GM12878 (cell line): Measurements from ENCODE around the gene MAF. TPM values are rescaled to one million over a fixed set of nuclear protein-coding genes. Genes with fewer than 3 reads are reported as not detected.

Source experiments
- ATAC-seq: fragments of 200-7000 bp; cut with Tn5 transposase; 3 replicates; pipeline ENCODE4 v1.9.1; 2020; ENCODE audit warnings: mild to moderate bottlenecking, moderate library complexity
- BruUV-seq: library from RNA; stranded (reverse); fragments of 400-500 nt; replicated peaks from 2 replicates; lab custom pipeline; 2021; lab: Mats Ljungman, UMichigan
- CTCF ChIA-PET: fragments of 300-600 bp; sonication (Branson Sonifier 250); formaldehyde crosslinking; extraction: SDS; loops from one replicate; lab custom pipeline; 2021; ENCODE audit warnings: inconsistent platforms; lab: Yijun Ruan, JAX
- POLR2A ChIA-PET: fragments of 350-600 bp; formaldehyde crosslinking; extraction: SDS; loops from one replicate; lab custom pipeline; 2021; ENCODE audit warnings: inconsistent platforms; lab: Charles Lee
- RAD21 ChIA-PET: fragments of 300-600 bp; sonication (Branson Sonifier 250); formaldehyde crosslinking; loops from one replicate; lab custom pipeline; 2023; ENCODE audit warnings: antibody characterized with exemption; ENCODE audit not compliant: unreplicated experiment; lab: Charles Lee
- SMC1A ChIA-PET: fragments of 300-600 bp; sonication (Branson Sonifier 250); formaldehyde crosslinking; loops from one replicate; lab custom pipeline; 2023; ENCODE audit not compliant: unreplicated experiment, uncharacterized antibody; lab: Charles Lee
- DNase-seq: peaks from one replicate; pipeline ENCODE4 v3.0.0-alpha.2; 2011; ENCODE audit warnings: low read depth, low spot score
- FAIRE-seq: peaks from 3 replicates; lab custom pipeline; 2011; peaks lifted over from hg19 to GRCh38; lab: Jason Lieb, UNC
- H2AFZ ChIP-seq: 2 replicates; pipeline ENCODE4 v1.6.0; 2011; ENCODE audit warnings: low read depth, low read length, control low read depth; ENCODE audit not compliant: control insufficient read depth
- H3K27ac ChIP-seq: 2 replicates; pipeline ENCODE4 v1.5.1; 2011; ENCODE audit warnings: control low read depth; ENCODE audit not compliant: control insufficient read depth, insufficient read depth
- H3K27me3 ChIP-seq, 2 experiments: replicated peaks in 1 of 2; 2 replicates each; pipeline versions ENCODE4 v1.6.0 to v1.6.1; 2011; ENCODE audit warnings: low read length in 1 of 2; ENCODE audit not compliant: control insufficient read depth in 2 of 2, insufficient read depth in 2 of 2
- H3K36me3 ChIP-seq, 2 experiments: 2 replicates each; pipeline ENCODE4 v1.5.1; 2011; ENCODE audit warnings: low read length in 1 of 2; ENCODE audit not compliant: control insufficient read depth in 2 of 2, insufficient read depth in 2 of 2
- H3K4me1 ChIP-seq: 2 replicates; pipeline ENCODE4 v1.6.1; 2011; ENCODE audit warnings: mild to moderate bottlenecking, low read length, moderate library complexity, mixed read lengths; ENCODE audit not compliant: control insufficient read depth, insufficient read depth
- H3K4me2 ChIP-seq: 2 replicates; pipeline ENCODE4 v1.6.0; 2011; ENCODE audit warnings: control low read depth; ENCODE audit not compliant: control insufficient read depth, insufficient read depth
- H3K4me3 ChIP-seq: fragments of 200-600 bp; sonication (generic); 2 replicates; pipeline ENCODE4 v1.5.1; 2016
- H3K79me2 ChIP-seq: 2 replicates; pipeline ENCODE4 v1.6.0; 2011; ENCODE audit warnings: low read length; ENCODE audit not compliant: control insufficient read depth, insufficient read depth
- H3K9ac ChIP-seq: 2 replicates; pipeline ENCODE4 v1.8.0; 2011; ENCODE audit warnings: low read length, control low read depth, mixed read lengths; ENCODE audit not compliant: control insufficient read depth, insufficient read depth
- H3K9me3 ChIP-seq: replicated peaks from 3 replicates; pipeline ENCODE4 v1.5.1; 2011; ENCODE audit warnings: mild to moderate bottlenecking, low read length; ENCODE audit not compliant: control insufficient read depth, insufficient read depth
- H4K20me1 ChIP-seq: 2 replicates; pipeline ENCODE4 v1.6.0; 2011; ENCODE audit not compliant: control insufficient read depth, insufficient read depth
- RUNX3 ChIP-seq: IDR thresholded peaks from 2 replicates; pipeline ENCODE4 v1.6.1; 2012; ENCODE audit warnings: low read length, inconsistent platforms
- SUZ12 ChIP-seq: fragments of 200-600 bp; sonication (generic); IDR thresholded peaks from one replicate; pipeline ENCODE4 v1.6.1; 2018; ENCODE audit warnings: antibody characterized with exemption, mild to moderate bottlenecking; ENCODE audit not compliant: unreplicated experiment
- TCF7 ChIP-seq: IDR thresholded peaks from 2 replicates; pipeline ENCODE4 v1.6.1; 2014; ENCODE audit warnings: antibody characterized with exemption, borderline replicate concordance
- ZNF217 ChIP-seq: fragments of 450-650 bp; IDR thresholded peaks from 2 replicates; pipeline ENCODE4 v1.6.1; 2017; ENCODE audit warnings: antibody characterized with exemption, mild to moderate bottlenecking
- ZNF384 ChIP-seq: IDR thresholded peaks from 2 replicates; pipeline ENCODE4 v1.6.1; 2012; ENCODE audit warnings: low read depth, mild to moderate bottlenecking, low read length, improper control_type of control experiment, borderline replicate concordance
- whole genome bisulfite sequencing: methylation state at CpG from one replicate; pipeline ENCODE4 v1.1.6; 2016; ENCODE audit warnings: low lambda C conversion rate; ENCODE audit not compliant: insufficient replicate concordance, insufficient coverage; ENCODE audit errors: missing lambda C conversion rate; 5-methylcytosine and 5-hydroxymethylcytosine counted together
- in situ Hi-C: fragments of 300-500 bp; cut with MboI; formaldehyde crosslinking; loops from 9 replicates; pipeline ENCODE4 v1.14.3; 2018; ENCODE audit warnings: mixed read lengths
- intact Hi-C: fragments of 100-400 bp; cut with micrococcal nuclease; formaldehyde crosslinking; loops from one replicate; pipeline ENCODE4 v1.14.2; 2022; ENCODE audit not compliant: unreplicated experiment
- polyA plus RNA-seq, 11 experiments: library from polyadenylated mRNA; depleted of rRNA in 4 of 11; unstranded in 6 of 11; stranded (reverse) in 5 of 11; fragments of >200 nt; fragmentation: Nextera tagmentation in 4 of 11; fragmentation: Illumina TruSeq in 1 of 11; extraction: Ambion mirVana in 4 of 11; extraction: Trizol in 1 of 11; gene quantifications; 1 replicate in 1 of 11; 2 replicates in 10 of 11; pipeline versions ENCODE4 v1.2.1 to v1.2.3, GENCODE V29; 2011 to 2016; ENCODE audit warnings: inconsistent platforms in 2 of 11, missing spikeins in 2 of 11, low read depth in 1 of 11
- total RNA-seq, 4 experiments: library from RNA; depleted of rRNA in 3 of 4; stranded (reverse); fragments of >200 nt in 3 of 4; fragmentation: Illumina TruSeq in 1 of 4; extraction: Trizol in 1 of 4; gene quantifications; 2 replicates each; pipeline versions ENCODE4 v1.2.1 to v1.2.3, GENCODE V29; 2013 to 2021
- TF ChIP-seq, protein P1 (sequence below): fragments of 450-650 bp; IDR thresholded peaks from 2 replicates; pipeline ENCODE4 v1.6.1; 2016; ENCODE audit warnings: mild to moderate bottlenecking, moderate library complexity, borderline replicate concordance
- TF ChIP-seq, protein P2 (sequence below): fragments of 450-650 bp; formaldehyde crosslinking; IDR thresholded peaks from 2 replicates; pipeline ENCODE4 v1.4.0; 2020; ENCODE audit warnings: mild to moderate bottlenecking, moderate library complexity
- TF ChIP-seq, protein P3 (sequence below): fragments of 450-650 bp; IDR thresholded peaks from 2 replicates; pipeline ENCODE4 v1.6.1; 2017; ENCODE audit warnings: mild to moderate bottlenecking

Gene MAF
- total and polyA plus RNA-seq, 10 of the 15 experiments (the other 5 are each of a cell fraction or from before 2014, with no cell fraction given) = 0.03 to 0.13 TPM; not detected in 8

DNA sequence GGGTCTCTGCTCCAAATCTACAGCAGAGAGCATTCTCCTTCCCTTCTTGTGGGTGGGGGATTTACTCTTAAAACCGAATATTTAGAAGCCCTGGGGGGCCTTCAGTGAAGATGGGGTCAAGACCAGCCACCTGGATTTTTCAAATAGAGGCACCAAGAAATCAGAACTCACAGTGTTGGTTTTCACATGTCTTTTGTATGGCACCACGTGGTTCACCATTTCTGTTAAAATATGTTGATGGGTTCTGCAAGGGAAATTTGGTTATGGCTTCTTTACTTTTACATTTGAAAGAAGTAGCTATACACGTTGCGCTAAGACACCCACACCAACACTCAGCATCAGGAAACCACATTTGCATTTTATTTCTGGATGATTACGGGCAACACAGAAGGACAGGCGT lies 17.7 kb downstream of the MAF start:
- Histone ChIP-seq H3K9ac (no peak overlapping the region), H3K79me2 (no peaks in the 10 kb centered on the region), H3K4me2 (no peak overlapping the region), H3K9me3 (no peaks in the 10 kb centered on the region), H3K4me1 (no peaks in the 10 kb centered on the region), H2AFZ (no peak overlapping the region), H3K4me3 (no peak overlapping the region), H4K20me1 (no peaks in the 10 kb centered on the region), H3K36me3 (no peaks in the 10 kb centered on the region), H3K27ac (no peak overlapping the region), H3K27me3 (peaks cover 0 to 1% of the 10 kb centered on the region in 2 experiments; a peak in 1 of 4 replicates)
- intact Hi-C loops = no loop called here
- 16% methylated on average over 6 of the region's 6 CpGs for WGBS
- FAIRE-seq = no peak
- no peak for ATAC-seq
- ChIA-PET RAD21 (no interaction called here), CTCF (no interaction called here), POLR2A (no interaction called here), SMC1A (interaction anchor here (0.8 kb wide), 1 partner anchor 485 kb away, joined by 3 read pairs; no protein-coding TSS in a partner anchor)
- no TSS peak for BruUV-seq
- no peak for TF ChIP-seq SUZ12
- TF ChIP-seq, protein P1, sequence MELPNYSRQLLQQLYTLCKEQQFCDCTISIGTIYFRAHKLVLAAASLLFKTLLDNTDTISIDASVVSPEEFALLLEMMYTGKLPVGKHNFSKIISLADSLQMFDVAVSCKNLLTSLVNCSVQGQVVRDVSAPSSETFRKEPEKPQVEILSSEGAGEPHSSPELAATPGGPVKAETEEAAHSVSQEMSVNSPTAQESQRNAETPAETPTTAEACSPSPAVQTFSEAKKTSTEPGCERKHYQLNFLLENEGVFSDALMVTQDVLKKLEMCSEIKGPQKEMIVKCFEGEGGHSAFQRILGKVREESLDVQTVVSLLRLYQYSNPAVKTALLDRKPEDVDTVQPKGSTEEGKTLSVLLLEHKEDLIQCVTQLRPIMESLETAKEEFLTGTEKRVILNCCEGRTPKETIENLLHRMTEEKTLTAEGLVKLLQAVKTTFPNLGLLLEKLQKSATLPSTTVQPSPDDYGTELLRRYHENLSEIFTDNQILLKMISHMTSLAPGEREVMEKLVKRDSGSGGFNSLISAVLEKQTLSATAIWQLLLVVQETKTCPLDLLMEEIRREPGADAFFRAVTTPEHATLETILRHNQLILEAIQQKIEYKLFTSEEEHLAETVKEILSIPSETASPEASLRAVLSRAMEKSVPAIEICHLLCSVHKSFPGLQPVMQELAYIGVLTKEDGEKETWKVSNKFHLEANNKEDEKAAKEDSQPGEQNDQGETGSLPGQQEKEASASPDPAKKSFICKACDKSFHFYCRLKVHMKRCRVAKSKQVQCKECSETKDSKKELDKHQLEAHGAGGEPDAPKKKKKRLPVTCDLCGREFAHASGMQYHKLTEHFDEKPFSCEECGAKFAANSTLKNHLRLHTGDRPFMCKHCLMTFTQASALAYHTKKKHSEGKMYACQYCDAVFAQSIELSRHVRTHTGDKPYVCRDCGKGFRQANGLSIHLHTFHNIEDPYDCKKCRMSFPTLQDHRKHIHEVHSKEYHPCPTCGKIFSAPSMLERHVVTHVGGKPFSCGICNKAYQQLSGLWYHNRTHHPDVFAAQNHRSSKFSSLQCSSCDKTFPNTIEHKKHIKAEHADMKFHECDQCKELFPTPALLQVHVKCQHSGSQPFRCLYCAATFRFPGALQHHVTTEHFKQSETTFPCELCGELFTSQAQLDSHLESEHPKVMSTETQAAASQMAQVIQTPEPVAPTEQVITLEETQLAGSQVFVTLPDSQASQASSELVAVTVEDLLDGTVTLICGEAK = no peak
- no peak for TF ChIP-seq ZNF217
- TF ChIP-seq, protein P2, sequence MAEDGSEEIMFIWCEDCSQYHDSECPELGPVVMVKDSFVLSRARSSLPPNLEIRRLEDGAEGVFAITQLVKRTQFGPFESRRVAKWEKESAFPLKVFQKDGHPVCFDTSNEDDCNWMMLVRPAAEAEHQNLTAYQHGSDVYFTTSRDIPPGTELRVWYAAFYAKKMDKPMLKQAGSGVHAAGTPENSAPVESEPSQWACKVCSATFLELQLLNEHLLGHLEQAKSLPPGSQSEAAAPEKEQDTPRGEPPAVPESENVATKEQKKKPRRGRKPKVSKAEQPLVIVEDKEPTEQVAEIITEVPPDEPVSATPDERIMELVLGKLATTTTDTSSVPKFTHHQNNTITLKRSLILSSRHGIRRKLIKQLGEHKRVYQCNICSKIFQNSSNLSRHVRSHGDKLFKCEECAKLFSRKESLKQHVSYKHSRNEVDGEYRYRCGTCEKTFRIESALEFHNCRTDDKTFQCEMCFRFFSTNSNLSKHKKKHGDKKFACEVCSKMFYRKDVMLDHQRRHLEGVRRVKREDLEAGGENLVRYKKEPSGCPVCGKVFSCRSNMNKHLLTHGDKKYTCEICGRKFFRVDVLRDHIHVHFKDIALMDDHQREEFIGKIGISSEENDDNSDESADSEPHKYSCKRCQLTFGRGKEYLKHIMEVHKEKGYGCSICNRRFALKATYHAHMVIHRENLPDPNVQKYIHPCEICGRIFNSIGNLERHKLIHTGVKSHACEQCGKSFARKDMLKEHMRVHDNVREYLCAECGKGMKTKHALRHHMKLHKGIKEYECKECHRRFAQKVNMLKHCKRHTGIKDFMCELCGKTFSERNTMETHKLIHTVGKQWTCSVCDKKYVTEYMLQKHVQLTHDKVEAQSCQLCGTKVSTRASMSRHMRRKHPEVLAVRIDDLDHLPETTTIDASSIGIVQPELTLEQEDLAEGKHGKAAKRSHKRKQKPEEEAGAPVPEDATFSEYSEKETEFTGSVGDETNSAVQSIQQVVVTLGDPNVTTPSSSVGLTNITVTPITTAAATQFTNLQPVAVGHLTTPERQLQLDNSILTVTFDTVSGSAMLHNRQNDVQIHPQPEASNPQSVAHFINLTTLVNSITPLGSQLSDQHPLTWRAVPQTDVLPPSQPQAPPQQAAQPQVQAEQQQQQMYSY (CRISPR knock-in tag) = no peak
- TF ChIP-seq ZNF384 = no peak
- no peak for TF ChIP-seq TCF7
- no peak for TF ChIP-seq RUNX3
- TF ChIP-seq, protein P3, sequence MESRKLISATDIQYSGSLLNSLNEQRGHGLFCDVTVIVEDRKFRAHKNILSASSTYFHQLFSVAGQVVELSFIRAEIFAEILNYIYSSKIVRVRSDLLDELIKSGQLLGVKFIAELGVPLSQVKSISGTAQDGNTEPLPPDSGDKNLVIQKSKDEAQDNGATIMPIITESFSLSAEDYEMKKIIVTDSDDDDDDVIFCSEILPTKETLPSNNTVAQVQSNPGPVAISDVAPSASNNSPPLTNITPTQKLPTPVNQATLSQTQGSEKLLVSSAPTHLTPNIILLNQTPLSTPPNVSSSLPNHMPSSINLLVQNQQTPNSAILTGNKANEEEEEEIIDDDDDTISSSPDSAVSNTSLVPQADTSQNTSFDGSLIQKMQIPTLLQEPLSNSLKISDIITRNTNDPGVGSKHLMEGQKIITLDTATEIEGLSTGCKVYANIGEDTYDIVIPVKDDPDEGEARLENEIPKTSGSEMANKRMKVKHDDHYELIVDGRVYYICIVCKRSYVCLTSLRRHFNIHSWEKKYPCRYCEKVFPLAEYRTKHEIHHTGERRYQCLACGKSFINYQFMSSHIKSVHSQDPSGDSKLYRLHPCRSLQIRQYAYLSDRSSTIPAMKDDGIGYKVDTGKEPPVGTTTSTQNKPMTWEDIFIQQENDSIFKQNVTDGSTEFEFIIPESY = no peak
- no peak for DNase-seq
- in situ Hi-C loops = no loop called here
